HEK293T (cell line): ENCODE results near the gene UNG.
"Not testable (repeated sequence)": the region's sequence is repeated elsewhere in the genome, so short reads cannot be mapped to it uniquely, and the experiment has no call there.

Source experiments
- CTCF ChIA-PET: fragments of 350-600 bp; formaldehyde crosslinking; extraction: SDS; loops from one replicate; lab custom pipeline; 2021; ENCODE audit warnings: antibody characterized with exemption, inconsistent platforms; lab: Yijun Ruan, JAX
- POLR2A ChIA-PET: fragments of 350-600 bp; formaldehyde crosslinking; extraction: SDS; loops from one replicate; lab custom pipeline; 2020; ENCODE audit warnings: antibody characterized with exemption, inconsistent platforms; lab: Yijun Ruan, JAX
- DNase-seq: peaks from one replicate; pipeline ENCODE4 v3.0.0; 2012; ENCODE audit warnings: mixed read lengths; ENCODE audit errors: extremely low spot score
- ARNT ChIP-seq: fragments of 450-650 bp; IDR thresholded peaks from 2 replicates; pipeline ENCODE4 v1.6.1; 2017; ENCODE audit warnings: mild to moderate bottlenecking
- BHLHE40 ChIP-seq: fragments of 450-650 bp; IDR thresholded peaks from 2 replicates; pipeline ENCODE4 v1.6.1; 2016; ENCODE audit warnings: mild to moderate bottlenecking, moderate library complexity, borderline replicate concordance
- CTBP1 ChIP-seq: fragments of 450-650 bp; IDR thresholded peaks from 2 replicates; pipeline ENCODE4 v1.6.1; 2016; ENCODE audit warnings: borderline replicate concordance
- ELF4 ChIP-seq: fragments of 450-650 bp; IDR thresholded peaks from 2 replicates; pipeline ENCODE4 v1.6.1; 2017; ENCODE audit warnings: antibody characterized with exemption
- FOXA1 ChIP-seq: fragments of 450-650 bp; IDR thresholded peaks from 2 replicates; pipeline ENCODE4 v1.6.1; 2016; ENCODE audit warnings: mild to moderate bottlenecking
- FOXK2 ChIP-seq: fragments of 450-650 bp; IDR thresholded peaks from 2 replicates; pipeline ENCODE4 v1.6.1; 2016; ENCODE audit warnings: mild to moderate bottlenecking
- FOXM1 ChIP-seq: fragments of 450-650 bp; IDR thresholded peaks from 2 replicates; pipeline ENCODE4 v1.6.1; 2017; ENCODE audit warnings: mild to moderate bottlenecking, borderline replicate concordance
- HDGF ChIP-seq: fragments of 450-650 bp; IDR thresholded peaks from 2 replicates; pipeline ENCODE4 v1.6.1; 2017; ENCODE audit warnings: antibody characterized with exemption, borderline replicate concordance
- L3MBTL2 ChIP-seq: fragments of 450-650 bp; conservative IDR thresholded peaks from 2 replicates; pipeline ENCODE4 v1.6.1; 2016; ENCODE audit warnings: mild to moderate bottlenecking
- LEF1 ChIP-seq: fragments of 450-650 bp; IDR thresholded peaks from 2 replicates; pipeline ENCODE4 v1.6.1; 2017; ENCODE audit warnings: mild to moderate bottlenecking, borderline replicate concordance
- NFRKB ChIP-seq: fragments of 450-650 bp; IDR thresholded peaks from 2 replicates; pipeline ENCODE4 v1.6.1; 2016; ENCODE audit warnings: mild to moderate bottlenecking, moderate library complexity
- PKNOX1 ChIP-seq: fragments of 450-650 bp; IDR thresholded peaks from 2 replicates; pipeline ENCODE4 v1.6.1; 2016
- SP1 ChIP-seq: fragments of 450-650 bp; IDR thresholded peaks from 2 replicates; pipeline ENCODE4 v1.6.1; 2017
- SUZ12 ChIP-seq: fragments of 450-650 bp; IDR thresholded peaks from 2 replicates; pipeline ENCODE4 v1.6.1; 2016; ENCODE audit warnings: mild to moderate bottlenecking
- TARDBP ChIP-seq: fragments of 450-650 bp; IDR thresholded peaks from 2 replicates; pipeline ENCODE4 v1.6.1; 2016
- ZNF384 ChIP-seq: fragments of 450-650 bp; IDR thresholded peaks from 2 replicates; pipeline ENCODE4 v1.6.1; 2016

Gene UNG

DNA sequence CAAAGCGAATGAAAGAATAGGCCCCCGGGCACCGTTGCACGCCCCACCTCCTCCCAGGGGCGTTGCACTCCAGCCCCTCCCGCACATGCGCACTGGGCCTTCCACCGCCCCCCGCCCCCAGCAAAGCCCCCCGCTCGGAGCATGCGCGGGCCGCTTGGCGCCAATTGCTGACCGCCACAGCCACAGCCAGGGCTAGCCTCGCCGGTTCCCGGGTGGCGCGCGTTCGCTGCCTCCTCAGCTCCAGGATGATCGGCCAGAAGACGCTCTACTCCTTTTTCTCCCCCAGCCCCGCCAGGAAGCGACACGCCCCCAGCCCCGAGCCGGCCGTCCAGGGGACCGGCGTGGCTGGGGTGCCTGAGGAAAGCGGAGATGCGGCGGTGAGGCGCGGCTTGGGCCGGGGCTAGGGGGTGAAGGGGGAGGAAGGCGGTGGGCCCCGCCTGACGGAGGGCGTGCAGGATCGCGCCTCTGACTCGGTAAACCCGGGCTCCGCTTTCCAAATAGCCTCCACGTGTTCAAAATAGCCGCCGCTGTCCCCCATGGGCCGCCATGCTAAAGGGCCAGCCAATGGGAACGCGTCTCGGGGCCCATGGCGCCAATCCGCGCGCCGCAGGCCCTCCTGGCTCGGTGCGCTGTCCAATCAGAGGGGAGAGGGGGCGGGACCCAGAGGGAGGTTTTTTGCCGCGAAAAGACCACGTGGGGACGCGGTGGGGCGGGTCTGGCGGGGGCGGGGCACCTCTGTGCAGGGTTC is at the start of gene UNG:
UNG (plus strand) TSS at position 163 of the 748 bp plus-strand sequence; CDS start at position 246, 83 bp downstream.
- ChIA-PET POLR2A (interaction anchor here (0.6 to 0.8 kb wide), 2 partner anchors 11 to 57 kb away, joined by 3 to 4 read pairs; no protein-coding TSS in a partner anchor), CTCF (no interaction called here)
- TF ChIP-seq NFRKB, result no peak
- no peak for TF ChIP-seq HDGF
- TF ChIP-seq CTBP1, result no peak
- TF ChIP-seq ARNT, result no peak
- TF ChIP-seq PKNOX1, result no peak
- TF ChIP-seq L3MBTL2, result peak; percentile 96
- TF ChIP-seq FOXK2, result 0 out of 2 replicates have a peak, but pooled peaks have one; percentile 81
- no peak for TF ChIP-seq FOXA1
- peak; percentile 95 for DNase-seq

DNA sequence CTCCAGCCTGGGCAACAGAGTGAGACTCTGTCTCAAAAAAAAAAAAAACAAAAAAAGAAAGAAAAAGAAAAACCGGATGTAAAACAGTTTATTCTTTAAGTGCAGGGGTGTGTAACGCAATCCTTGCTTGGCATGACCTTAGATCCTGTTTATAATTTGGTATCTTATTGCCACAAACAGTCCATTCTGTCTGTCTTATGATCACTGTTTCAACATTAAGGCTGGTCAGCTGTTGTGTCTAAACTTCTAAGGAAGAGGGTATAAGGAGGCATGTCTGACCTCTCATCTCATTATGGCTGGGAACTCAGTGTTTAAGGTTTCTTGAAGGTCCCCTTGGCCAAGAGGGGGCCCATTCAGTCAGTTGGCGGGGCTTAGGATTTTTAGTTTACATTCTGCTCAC is 48.7 kb upstream of the UNG start:
- CTCF ChIA-PET, DNase-seq, POLR2A ChIA-PET: not testable (repeated sequence)

DNA sequence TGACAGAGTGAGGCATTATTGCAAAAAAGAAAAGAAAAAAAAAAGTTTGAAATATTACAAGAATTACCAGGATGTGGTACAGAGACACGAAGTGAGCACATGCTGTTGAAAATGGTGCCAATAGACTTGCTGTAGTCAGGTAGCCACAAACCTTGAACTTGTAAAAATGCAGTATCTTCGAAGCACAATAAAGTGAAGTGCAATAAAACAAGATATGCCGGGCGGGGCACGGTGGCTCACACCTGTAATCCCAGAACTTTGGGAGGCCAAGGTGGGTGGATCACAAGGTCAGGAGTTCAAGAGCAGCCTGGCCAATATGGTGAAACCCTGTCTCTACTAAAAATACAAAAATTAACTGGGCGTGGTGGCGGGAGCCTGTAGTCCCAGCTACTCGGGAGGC is 47.6 kb upstream of the UNG start:
- POLR2A ChIA-PET, DNase-seq, CTCF ChIA-PET: not testable (repeated sequence)

GRCh38 chr12:109052097-109052413 is 45.3 kb upstream of the UNG start:
- CTCF ChIA-PET, result no interaction called here
- no peak for DNase-seq
- TF ChIP-seq ELF4, result no peak
- no peak for TF ChIP-seq HDGF
- TF ChIP-seq BHLHE40, result no peak
- no peak for TF ChIP-seq LEF1
- TF ChIP-seq FOXK2, result no peak
- no peak for TF ChIP-seq CTBP1
- TF ChIP-seq ZNF384, result no peak
- TF ChIP-seq SP1, result no peak
- POLR2A ChIA-PET, result interaction anchor here (0.6 to 1.0 kb wide), 2 partner anchors 19 to 121 kb away, joined by 3 to 4 read pairs; no protein-coding TSS in a partner anchor

GRCh38 chr12:109052414-109053323 is 44.7 kb upstream of the UNG start, which contains the start of gene USP30:
USP30 (plus strand) TSS chr12:109052576; CDS start chr12:109052679, 103 bp downstream.
- TF ChIP-seq TARDBP (no peak), BHLHE40 (no peak), SP1 (no peak), FOXA1 (no peak), FOXK2 (no peak), SUZ12 (no peak), PKNOX1 (peak; percentile 79), L3MBTL2 (0 out of 2 replicates have a peak, but pooled peaks have one; percentile 23), ZNF384 (no peak), CTBP1 (peak; percentile 93), LEF1 (no peak), HDGF (no peak), NFRKB (no peak), ARNT (peak; percentile 70; the same call in 1 of the 2 replicates), ELF4 (peak; percentile 48; the same call in 1 of the 2 replicates), FOXM1 (peak; percentile 77)
- DNase-seq, result peak; percentile 93
- POLR2A ChIA-PET, result interaction anchor here (0.6 to 1.0 kb wide), 2 partner anchors 19 to 121 kb away, joined by 3 to 4 read pairs; no protein-coding TSS in a partner anchor
- CTCF ChIA-PET, result no interaction called here

- ChIA-PET POLR2A (no interaction called here), CTCF (no interaction called here)
- no peak for TF ChIP-seq LEF1
- no peak for DNase-seq
Measured at GRCh38 chr12:109053382-109054123, 43.8 kb upstream of the UNG start.

- POLR2A ChIA-PET, result interaction anchor here (0.7 kb wide), 1 partner anchor 13 kb away, joined by 4 read pairs; no protein-coding TSS in a partner anchor
Measured at GRCh38 chr12:109054124-109054513, 43.3 kb upstream of the UNG start.

More at GRCh38 chr12:109054124-109054513, 43.3 kb upstream of the UNG start:
- CTCF ChIA-PET, DNase-seq: not testable (repeated sequence)
